Tibial artery (tissue), 4 donors: ENCODE data around the gene PUS7.
"Not testable (repeated sequence)": the region's sequence is repeated elsewhere in the genome, so short reads cannot be mapped to it uniquely, and the experiment has no call there.

ENCODE experiments used
- DNase-seq, 2 donors: peaks; one replicate each; pipeline ENCODE4 v3.0.0-alpha.2; 2019
- H3K27ac ChIP-seq, 2 donors: fragments of 200-600 bp; sonication (generic) in 1 of 2; 1 replicate in 1 of 2; 2 replicates in 1 of 2; pipeline ENCODE4 v1.5.1; 2018 to 2019; ENCODE audit warnings: mild to moderate bottlenecking in 1 of 2
- H3K27me3 ChIP-seq, 2 donors: fragments of 200-600 bp; sonication (generic) in 1 of 2; one replicate each; pipeline versions ENCODE4 v1.5.1 to v1.6.0; 2016 to 2019
- H3K36me3 ChIP-seq, 3 donors: fragments of 200-600 bp; sonication (generic) in 2 of 3; one replicate each; pipeline ENCODE4 v1.5.1; 2016 to 2019; ENCODE audit warnings: mild to moderate bottlenecking in 2 of 3
- H3K4me1 ChIP-seq, 4 donors: fragments of 200-600 bp; sonication (generic) in 2 of 4; 1 replicate in 3 of 4; 2 replicates in 1 of 4; pipeline ENCODE4 v1.5.1; 2016 to 2019
- H3K4me3 ChIP-seq, 2 donors: fragments of 200-600 bp; sonication (generic) in 1 of 2; 1 replicate in 1 of 2; 2 replicates in 1 of 2; pipeline ENCODE4 v1.5.1; 2018 to 2019; ENCODE audit warnings: mild to moderate bottlenecking in 2 of 2
- H3K9me3 ChIP-seq, 3 donors: fragments of 200-600 bp; sonication (generic) in 1 of 3; one replicate each; pipeline ENCODE4 v1.5.1; 2016 to 2019
- CTCF ChIP-seq, 2 experiments: fragments of 200-600 bp in 1 of 2; fragments of 450-650 bp in 1 of 2; IDR thresholded peaks; one replicate each; pipeline ENCODE4 v1.5.1; 2017 to 2019; ENCODE audit warnings: antibody characterized with exemption in 2 of 2, mild to moderate bottlenecking in 1 of 2, moderate library complexity in 1 of 2
- intact Hi-C: fragments of 100-400 bp; cut with DNase I; formaldehyde crosslinking; loops from one replicate; pipeline ENCODE4 v1.15.0; 2023; ENCODE audit warnings: low total_unique reads

PUS7 gene

GRCh38 chr7:105439174-105439893 is 82.7 kb downstream of the PUS7 start:
- Histone ChIP-seq H3K4me1 (no peaks in the 10 kb centered on the region), H3K27me3 (no peaks in the 10 kb centered on the region), H3K9me3 (no peaks in the 10 kb centered on the region), H3K27ac (no peak overlapping the region), H3K36me3 (no peaks in the 10 kb centered on the region), H3K4me3 (no peak overlapping the region)
- no peak for TF ChIP-seq CTCF (IDR thresholded peaks at IDR 0.05)
- no peak for DNase-seq
- intact Hi-C loops: no loop called here

GRCh38 chr7:105438847-105439173 is 83.3 kb downstream of the PUS7 start:
- H3K27me3 ChIP-seq: no peaks in the 10 kb centered on the region
- H3K4me1 ChIP-seq: no peaks in the 10 kb centered on the region
- no peak overlapping the region for H3K27ac ChIP-seq
- no peak for DNase-seq
- intact Hi-C loops: no loop called here
- no peaks in the 10 kb centered on the region for H3K36me3 ChIP-seq
- no peak overlapping the region for H3K4me3 ChIP-seq
- TF ChIP-seq CTCF (IDR thresholded peaks at IDR 0.05): no peak
- no peaks in the 10 kb centered on the region for H3K9me3 ChIP-seq

- TF ChIP-seq CTCF (IDR thresholded peaks at IDR 0.05): no peak
- intact Hi-C loops: no loop called here
- DNase-seq: no peak
- no peaks in the 10 kb centered on the region for H3K36me3 ChIP-seq
- H3K4me1 ChIP-seq: no peaks in the 10 kb centered on the region
- no peak overlapping the region for H3K4me3 ChIP-seq
- H3K9me3 ChIP-seq: no peaks in the 10 kb centered on the region
- no peaks in the 10 kb centered on the region for H3K27me3 ChIP-seq
- H3K27ac ChIP-seq: no peak overlapping the region
Observed at GRCh38 chr7:105438254-105438653, 83.8 kb downstream of the PUS7 start.

- H3K27ac ChIP-seq, H3K27me3 ChIP-seq, DNase-seq, H3K9me3 ChIP-seq, H3K36me3 ChIP-seq, H3K4me1 ChIP-seq, H3K4me3 ChIP-seq, intact Hi-C loops: not testable (repeated sequence)
Observed at GRCh38 chr7:105437356-105437755, 84.7 kb downstream of the PUS7 start.

- Histone ChIP-seq H3K36me3 (no peaks in the 10 kb centered on the region), H3K4me1 (peaks cover 0 to 3% (median 0%) of the 10 kb centered on the region in 4 donors), H3K27me3 (no peaks in the 10 kb centered on the region), H3K9me3 (no peaks in the 10 kb centered on the region), H3K4me3 (no peak overlapping the region), H3K27ac (no peak overlapping the region)
- intact Hi-C loops: no loop called here
- peak in 1 of 2 donors; percentile 27 for DNase-seq
- peak; percentile 37 to 39 for TF ChIP-seq CTCF (IDR thresholded peaks at IDR 0.05)
Observed at GRCh38 chr7:105429746-105430612, 92.1 kb downstream of the PUS7 start.

GRCh38 chr7:105426606-105427146 is 95.4 kb downstream of the PUS7 start:
- no peak for TF ChIP-seq CTCF (IDR thresholded peaks at IDR 0.05)
- no peaks in the 10 kb centered on the region for H3K9me3 ChIP-seq
- no peaks in the 10 kb centered on the region for H3K27me3 ChIP-seq
- no peaks in the 10 kb centered on the region for H3K36me3 ChIP-seq
- H3K27ac ChIP-seq: no peak overlapping the region
- intact Hi-C loops: no loop called here
- peaks cover 0 to 3% (median 0%) of the 10 kb centered on the region in 4 donors for H3K4me1 ChIP-seq
- no peak for DNase-seq
- H3K4me3 ChIP-seq: no peak overlapping the region
